ENCODE results near the gene KCNJ1. TPM values are rescaled to one million over a fixed set of nuclear protein-coding genes. Genes with fewer than 3 reads are reported as not detected.

The KCNJ1 gene
- total and polyA plus RNA-seq, 2 of the 8 experiments (the other 6 are each of a cell fraction or from before 2014, with no cell fraction given), result 0.17 to 0.23 TPM

DNA sequence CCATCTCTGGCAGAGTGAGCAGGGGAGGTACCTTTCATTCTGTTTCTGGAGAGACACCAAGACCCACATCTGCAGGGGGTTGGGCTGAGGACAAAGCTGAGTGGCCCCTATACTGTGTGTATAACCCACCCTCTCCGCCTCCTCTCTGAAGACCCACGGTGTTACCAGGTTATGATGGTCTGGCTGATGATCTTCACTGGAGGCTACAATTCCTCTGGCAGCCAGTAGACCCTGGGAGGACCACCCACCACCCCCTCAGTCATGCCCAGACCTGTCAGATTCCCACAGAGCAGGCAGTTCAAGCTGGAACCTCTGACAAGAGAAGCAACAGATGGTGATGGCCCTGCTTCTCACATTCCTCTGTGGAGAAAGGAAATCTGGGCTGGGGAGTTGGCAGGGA is 11.4 kb upstream of the KCNJ1 start (continued):
- TF ChIP-seq BACH1 (IDR thresholded peaks at IDR 0.05; ENCODE audit: low read length) (no peak), PHF8 (conservative IDR thresholded peaks at IDR 0.05; ENCODE audit: low read depth, low read length) (no peak), ATF3 (IDR thresholded peaks at IDR 0.05; ENCODE audit: insufficient read depth, low read depth, low read length) (no peak), JUND (IDR thresholded peaks at IDR 0.05; ENCODE audit: low read length) (no peak)

Data from H1 (cell line).